Measurements from ENCODE around the gene C5orf15. TPM values are rescaled to one million over a fixed set of nuclear protein-coding genes. Genes with fewer than 3 reads are reported as not detected.

C5orf15 gene
- polyA plus RNA-seq, 1 donor from 2014 or later, result 72.3 TPM

- Histone ChIP-seq H3K4me3 (ENCODE audit: low read length) (no peak overlapping the region), H4K20me1 (ENCODE audit: insufficient read depth) (peaks cover 15% of the 10 kb centered on the region), H3K9me2 (ENCODE audit: insufficient read depth, low read length) (no peaks in the 10 kb centered on the region), H3K79me2 (replicated peaks; ENCODE audit: insufficient read depth, low read length) (peaks cover 85% of the 10 kb centered on the region), H2AFZ (ENCODE audit: low read depth, low read length) (no peak overlapping the region), H3K27me3 (ENCODE audit: insufficient read depth, low read depth, low read length) (no peaks in the 10 kb centered on the region), H3K4me2 (ENCODE audit: low read length) (no peak overlapping the region), H3K36me3 (ENCODE audit: insufficient read depth, low read length) (no peaks in the 10 kb centered on the region), H3F3A (ENCODE audit: insufficient read depth, low read length, poor library complexity, severe bottlenecking) (no peaks in the 10 kb centered on the region), H3K27ac (ENCODE audit: low read length) (no peak overlapping the region), H3K9ac (ENCODE audit: low read length) (no peak overlapping the region), H3K9me3 (ENCODE audit: low read length) (no peaks in the 10 kb centered on the region)
- TF ChIP-seq TAF1 (IDR thresholded peaks at IDR 0.05; ENCODE audit: low read depth), result no peak
- no peak for TF ChIP-seq RAD21 (conservative IDR thresholded peaks at IDR 0.05)
- TF ChIP-seq REST (IDR thresholded peaks at IDR 0.05; ENCODE audit: borderline replicate concordance), result no peak
- no peak for TF ChIP-seq SMC3 (conservative IDR thresholded peaks at IDR 0.05; ENCODE audit: poor library complexity)
- no peak for TF ChIP-seq POLR2AphosphoS5 (IDR thresholded peaks at IDR 0.05)
- TF ChIP-seq MXI1 (conservative IDR thresholded peaks at IDR 0.05; ENCODE audit: poor library complexity, severe bottlenecking), result no peak
- TF ChIP-seq EP300 (conservative IDR thresholded peaks at IDR 0.05; ENCODE audit: poor library complexity, severe bottlenecking), result no peak
These were observed 30.4 kb upstream of the C5orf15 start for GRCh38 chr5:133998807-133999206.

- Histone ChIP-seq H2AFZ (ENCODE audit: low read depth, low read length) (no peak overlapping the region), H4K20me1 (ENCODE audit: insufficient read depth) (peaks cover 11% of the 10 kb centered on the region), H3K9me3 (ENCODE audit: low read length) (no peaks in the 10 kb centered on the region), H3K4me2 (ENCODE audit: low read length) (no peak overlapping the region), H3K36me3 (ENCODE audit: insufficient read depth, low read length) (no peaks in the 10 kb centered on the region), H3F3A (ENCODE audit: insufficient read depth, low read length, poor library complexity, severe bottlenecking) (no peaks in the 10 kb centered on the region), H3K4me3 (ENCODE audit: low read length) (no peak overlapping the region), H3K9me2 (ENCODE audit: insufficient read depth, low read length) (no peaks in the 10 kb centered on the region), H3K79me2 (replicated peaks; ENCODE audit: insufficient read depth, low read length) (peaks cover 85% of the 10 kb centered on the region), H3K9ac (ENCODE audit: low read length) (no peak overlapping the region), H3K27ac (ENCODE audit: low read length) (no peak overlapping the region), H3K27me3 (ENCODE audit: insufficient read depth, low read depth, low read length) (no peaks in the 10 kb centered on the region)
- no peak for TF ChIP-seq EZH2 (IDR thresholded peaks at IDR 0.05; ENCODE audit: borderline replicate concordance, insufficient read depth, low read length, poor library complexity, severe bottlenecking)
- no peak for TF ChIP-seq REST (IDR thresholded peaks at IDR 0.05; ENCODE audit: borderline replicate concordance)
- no peak for TF ChIP-seq EP300 (conservative IDR thresholded peaks at IDR 0.05; ENCODE audit: poor library complexity, severe bottlenecking)
- no peak for TF ChIP-seq SMC3 (conservative IDR thresholded peaks at IDR 0.05; ENCODE audit: poor library complexity)
- no peak for TF ChIP-seq CTCF (IDR thresholded peaks at IDR 0.05; ENCODE audit: poor library complexity, severe bottlenecking)
- no peak for TF ChIP-seq TAF1 (IDR thresholded peaks at IDR 0.05; ENCODE audit: low read depth)
- no peak for TF ChIP-seq MXI1 (conservative IDR thresholded peaks at IDR 0.05; ENCODE audit: poor library complexity, severe bottlenecking)
- no peak for TF ChIP-seq POLR2AphosphoS5 (IDR thresholded peaks at IDR 0.05)
- no peak for TF ChIP-seq RAD21 (conservative IDR thresholded peaks at IDR 0.05)
These were observed 29.6 kb upstream of the C5orf15 start for GRCh38 chr5:133998042-133998441.
